Activated T-cell treated with anti-CD3 and anti-CD28 coated beads for 48 hours (primary cell): ENCODE results near the gene HOOK2.
A peak's percentile ranks its signal among the peaks of the same experiment; 100 is the strongest.
"Not testable (repeated sequence)": the region's sequence is repeated elsewhere in the genome, so short reads cannot be mapped to it uniquely, and the experiment has no call there.

Experiments used
- DNase-seq: peaks from one replicate; pipeline ENCODE4 v3.0.0-alpha.2; 2020; ENCODE audit warnings: low read depth

HOOK2 gene, protein sequence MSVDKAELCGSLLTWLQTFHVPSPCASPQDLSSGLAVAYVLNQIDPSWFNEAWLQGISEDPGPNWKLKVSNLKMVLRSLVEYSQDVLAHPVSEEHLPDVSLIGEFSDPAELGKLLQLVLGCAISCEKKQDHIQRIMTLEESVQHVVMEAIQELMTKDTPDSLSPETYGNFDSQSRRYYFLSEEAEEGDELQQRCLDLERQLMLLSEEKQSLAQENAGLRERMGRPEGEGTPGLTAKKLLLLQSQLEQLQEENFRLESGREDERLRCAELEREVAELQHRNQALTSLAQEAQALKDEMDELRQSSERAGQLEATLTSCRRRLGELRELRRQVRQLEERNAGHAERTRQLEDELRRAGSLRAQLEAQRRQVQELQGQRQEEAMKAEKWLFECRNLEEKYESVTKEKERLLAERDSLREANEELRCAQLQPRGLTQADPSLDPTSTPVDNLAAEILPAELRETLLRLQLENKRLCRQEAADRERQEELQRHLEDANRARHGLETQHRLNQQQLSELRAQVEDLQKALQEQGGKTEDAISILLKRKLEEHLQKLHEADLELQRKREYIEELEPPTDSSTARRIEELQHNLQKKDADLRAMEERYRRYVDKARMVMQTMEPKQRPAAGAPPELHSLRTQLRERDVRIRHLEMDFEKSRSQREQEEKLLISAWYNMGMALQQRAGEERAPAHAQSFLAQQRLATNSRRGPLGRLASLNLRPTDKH

DNA sequence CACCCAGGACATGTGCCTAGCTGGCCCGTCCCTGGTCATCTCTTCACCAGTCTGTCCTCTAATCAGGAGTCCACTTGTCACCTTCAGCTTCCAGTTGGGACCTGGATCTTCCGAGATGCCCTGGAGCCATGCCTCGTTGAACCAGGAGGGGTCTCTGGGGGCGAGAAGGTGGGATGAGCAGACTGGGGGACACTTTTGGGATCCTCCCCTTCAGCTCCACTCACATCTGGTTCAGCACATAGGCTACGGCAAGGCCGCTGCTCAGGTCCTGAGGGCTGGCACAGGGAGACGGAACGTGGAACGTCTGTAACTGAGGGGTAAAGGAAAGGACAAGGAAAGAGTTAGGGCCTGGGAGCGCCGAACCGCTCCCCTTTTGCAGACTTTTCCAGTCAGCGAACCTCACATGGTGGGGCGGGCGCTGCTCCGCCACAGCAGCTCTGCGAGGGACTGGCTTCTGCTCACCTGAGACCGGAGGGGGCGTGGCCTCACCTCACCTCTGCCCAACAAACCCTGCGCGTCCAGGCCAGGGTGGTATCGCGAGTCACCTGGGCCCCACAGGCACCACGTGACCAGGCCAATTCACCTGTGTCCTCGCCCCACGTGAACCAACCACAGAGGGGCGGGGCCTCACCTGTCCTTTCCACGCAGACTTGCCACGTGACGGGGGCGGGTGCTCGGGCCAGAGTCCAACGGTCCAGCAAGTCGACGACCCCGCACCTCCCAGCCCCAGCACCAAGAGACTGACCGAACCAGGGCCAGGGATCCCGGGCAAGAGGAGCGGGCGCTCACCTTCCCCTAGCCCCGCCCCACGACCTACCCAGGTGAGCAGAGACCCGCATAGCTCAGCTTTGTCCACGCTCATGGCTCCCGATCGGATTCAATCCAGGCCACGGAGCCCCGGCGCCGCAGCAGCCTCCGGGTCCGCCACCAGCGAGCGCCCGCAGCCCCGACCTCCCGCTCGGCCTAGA, at the start of gene HOOK2:
Gene HOOK2 (minus strand): TSS at position 965 of the 968 bp plus-strand sequence. CDS start 103 bp downstream, at position 862.
- no peak for DNase-seq

DNA sequence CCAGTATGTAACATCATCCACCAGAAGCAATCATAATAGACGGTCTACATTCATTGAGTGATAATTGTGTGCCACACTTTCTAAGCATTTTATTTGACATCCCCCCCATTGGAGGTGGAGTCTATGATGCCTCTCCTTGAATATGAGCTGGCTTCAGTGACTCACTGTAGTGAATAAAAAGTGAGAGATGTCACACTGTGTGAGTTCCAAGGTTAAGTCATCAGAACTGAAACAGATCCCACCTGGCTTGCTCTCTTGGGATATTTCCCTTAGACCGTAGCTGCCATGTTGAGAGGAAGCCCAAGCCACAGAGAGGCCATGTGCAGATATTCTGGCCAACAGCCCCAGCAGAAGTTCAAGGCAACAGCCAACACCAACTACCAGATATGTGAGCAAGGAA, 46.4 kb upstream of the HOOK2 start:
- no peak for DNase-seq

DNA sequence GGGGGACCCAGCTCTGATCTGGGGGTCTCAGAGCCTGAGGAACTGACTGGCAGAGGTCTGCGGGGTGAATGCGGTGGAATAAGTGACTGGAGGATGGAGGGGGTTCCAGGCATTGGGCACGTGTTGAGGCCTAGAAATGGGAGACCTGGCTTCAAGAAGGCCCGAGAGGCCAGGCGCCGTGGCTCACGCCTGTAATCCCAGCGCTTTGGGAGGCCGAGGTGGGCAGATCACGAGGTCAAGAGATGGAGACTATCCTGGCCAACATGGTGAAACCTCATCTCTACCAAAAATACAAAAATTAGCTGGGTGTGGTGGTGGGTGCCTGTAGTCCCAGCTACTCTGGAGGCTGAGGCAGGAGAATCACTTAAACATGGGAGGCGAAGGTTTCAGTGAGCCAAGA, 42.5 kb upstream of the HOOK2 start:
- DNase-seq: not testable (repeated sequence)

DNA sequence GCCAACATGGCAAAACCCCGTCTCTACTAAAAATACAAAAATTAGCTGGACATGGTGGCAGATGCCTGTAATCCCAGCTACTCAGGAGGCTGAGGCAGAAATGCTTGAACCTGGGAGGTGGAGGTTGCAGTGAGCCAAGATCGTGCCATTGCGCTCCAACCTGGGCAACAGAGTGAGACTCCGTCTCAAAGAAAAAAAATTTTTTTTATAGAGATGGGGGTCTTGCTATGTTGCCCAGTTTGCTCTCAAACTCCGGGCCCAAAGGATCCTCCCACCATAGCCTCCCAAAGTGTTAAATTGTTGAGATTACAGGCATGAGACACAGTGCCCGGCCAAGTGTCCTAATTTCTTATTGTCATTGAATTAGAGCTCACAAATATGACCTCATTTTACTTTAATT, 41.8 kb upstream of the HOOK2 start:
- not testable (repeated sequence) for DNase-seq

DNA sequence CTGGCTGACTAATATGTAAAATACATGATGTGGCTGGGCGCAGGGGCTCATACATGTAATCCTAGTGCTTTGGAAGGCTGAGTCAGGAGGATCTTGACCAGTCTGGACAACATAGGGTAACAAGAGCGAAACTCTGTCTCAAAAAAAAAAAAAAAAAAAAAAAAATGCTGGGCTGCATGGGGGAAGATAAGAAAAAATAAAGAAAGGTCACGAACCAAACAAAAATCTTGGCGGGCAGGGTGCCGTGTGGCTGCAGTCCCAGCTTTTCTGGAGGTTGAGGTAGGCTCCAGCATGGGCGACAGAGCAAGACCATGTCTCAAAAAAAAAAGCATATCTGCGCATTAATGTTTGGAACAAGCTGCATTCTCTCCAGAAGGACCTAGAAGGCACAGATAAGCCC, 39.7 kb upstream of the HOOK2 start:
- no peak for DNase-seq

DNA sequence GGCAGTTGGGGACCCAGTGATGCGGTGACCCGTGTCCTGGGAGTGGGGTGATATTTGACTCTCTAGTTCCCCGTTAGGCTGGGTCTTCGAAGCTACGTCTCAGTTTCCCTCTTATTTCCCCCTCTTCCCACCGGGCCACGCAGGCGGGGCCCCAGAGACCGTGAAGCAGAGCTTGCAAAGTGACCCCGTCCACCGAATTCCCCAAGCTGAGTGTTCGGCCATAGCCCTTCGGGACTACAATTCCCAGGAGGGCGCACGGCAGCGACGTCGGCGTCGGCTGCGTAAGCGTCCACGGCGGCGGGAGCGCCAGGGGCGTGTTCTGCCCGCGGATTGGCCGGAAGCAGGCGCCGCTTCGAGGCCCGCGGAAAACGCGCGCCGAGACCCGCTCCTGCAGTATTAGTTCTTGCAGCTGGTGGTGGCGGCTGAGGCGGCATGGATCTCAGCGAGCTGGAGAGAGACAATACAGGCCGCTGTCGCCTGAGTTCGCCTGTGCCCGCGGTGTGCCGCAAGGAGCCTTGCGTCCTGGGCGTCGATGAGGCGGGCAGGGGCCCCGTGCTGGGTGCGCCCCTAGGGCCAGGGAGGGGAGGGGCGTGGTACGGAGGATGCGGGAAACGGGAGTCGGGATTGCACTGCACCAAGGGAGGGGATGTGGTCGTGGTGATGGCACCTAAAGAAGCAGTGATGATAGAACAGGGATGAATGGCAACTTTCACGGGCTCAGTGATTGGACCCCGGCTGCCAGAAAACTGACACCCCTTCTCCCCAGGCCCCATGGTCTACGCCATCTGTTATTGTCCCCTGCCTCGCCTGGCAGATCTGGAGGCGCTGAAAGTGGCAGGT, 31.1 kb upstream of the HOOK2 start, which contains the start of gene RNASEH2A:
Gene RNASEH2A (plus strand): TSS at position 343 of the 840 bp plus-strand sequence. CDS start 90 bp downstream, at position 433.
- DNase-seq: peak; percentile 89

DNA sequence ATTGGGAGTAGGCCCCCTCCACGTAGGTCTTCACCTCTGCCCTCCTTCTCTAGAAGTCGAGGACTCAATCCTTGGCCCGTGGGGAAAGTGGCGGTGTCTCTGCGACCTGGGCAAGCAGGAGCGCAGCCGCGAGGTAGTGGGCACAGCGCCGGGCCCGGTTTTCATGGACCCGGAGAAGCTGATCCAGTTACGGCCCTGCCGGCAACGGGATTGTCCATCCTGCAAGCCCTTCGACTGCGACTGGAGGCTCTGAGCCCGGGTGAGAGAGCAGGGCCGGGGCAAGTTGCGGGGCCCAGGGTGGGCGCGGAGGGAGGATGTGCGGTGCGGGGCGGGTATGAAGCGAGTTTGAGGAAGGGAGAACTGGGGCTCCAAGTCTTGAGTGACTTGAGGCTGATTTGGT, 28.7 kb upstream of the HOOK2 start:
- DNase-seq: no peak

DNA sequence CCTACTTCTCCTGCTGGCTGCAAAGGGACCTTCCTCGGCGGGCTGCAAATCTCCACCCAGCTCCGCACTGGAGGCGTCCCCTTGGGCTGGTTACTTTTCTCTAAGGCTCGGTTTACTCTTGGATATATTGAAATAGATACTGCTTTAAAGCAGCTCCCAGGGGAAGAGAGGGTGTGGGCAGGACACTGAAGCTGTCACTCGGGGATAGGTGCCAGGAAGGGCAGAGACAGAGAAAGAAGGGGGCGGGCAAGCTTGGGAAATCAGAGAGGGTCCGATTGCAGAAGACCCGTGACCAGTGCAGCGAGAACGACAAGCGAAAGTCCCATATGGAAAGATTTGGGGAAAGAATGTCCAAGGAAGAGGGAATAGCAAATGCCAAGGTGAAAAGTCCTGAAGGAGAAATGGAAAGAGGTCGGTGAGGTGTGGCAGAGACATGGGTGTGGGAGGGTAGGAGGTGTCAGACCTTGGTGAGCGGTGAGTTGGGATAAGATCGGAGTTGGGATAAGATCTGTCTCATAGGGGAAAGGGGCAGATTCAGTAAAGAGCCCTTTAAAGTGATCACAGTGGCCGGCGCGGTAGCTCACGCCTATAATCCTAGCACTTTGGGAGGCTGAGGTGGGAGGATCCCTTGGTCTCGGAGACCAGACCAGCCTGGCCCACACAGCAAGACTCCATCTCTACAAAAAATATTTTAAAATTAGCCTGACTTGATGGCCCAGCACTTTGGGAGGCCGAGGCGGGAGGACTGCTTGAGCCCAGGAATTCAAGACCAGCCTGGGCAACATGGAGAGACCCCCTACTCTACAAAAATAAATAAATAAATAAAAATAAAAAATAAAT, 27.1 kb upstream of the HOOK2 start:
- no peak for DNase-seq

DNA sequence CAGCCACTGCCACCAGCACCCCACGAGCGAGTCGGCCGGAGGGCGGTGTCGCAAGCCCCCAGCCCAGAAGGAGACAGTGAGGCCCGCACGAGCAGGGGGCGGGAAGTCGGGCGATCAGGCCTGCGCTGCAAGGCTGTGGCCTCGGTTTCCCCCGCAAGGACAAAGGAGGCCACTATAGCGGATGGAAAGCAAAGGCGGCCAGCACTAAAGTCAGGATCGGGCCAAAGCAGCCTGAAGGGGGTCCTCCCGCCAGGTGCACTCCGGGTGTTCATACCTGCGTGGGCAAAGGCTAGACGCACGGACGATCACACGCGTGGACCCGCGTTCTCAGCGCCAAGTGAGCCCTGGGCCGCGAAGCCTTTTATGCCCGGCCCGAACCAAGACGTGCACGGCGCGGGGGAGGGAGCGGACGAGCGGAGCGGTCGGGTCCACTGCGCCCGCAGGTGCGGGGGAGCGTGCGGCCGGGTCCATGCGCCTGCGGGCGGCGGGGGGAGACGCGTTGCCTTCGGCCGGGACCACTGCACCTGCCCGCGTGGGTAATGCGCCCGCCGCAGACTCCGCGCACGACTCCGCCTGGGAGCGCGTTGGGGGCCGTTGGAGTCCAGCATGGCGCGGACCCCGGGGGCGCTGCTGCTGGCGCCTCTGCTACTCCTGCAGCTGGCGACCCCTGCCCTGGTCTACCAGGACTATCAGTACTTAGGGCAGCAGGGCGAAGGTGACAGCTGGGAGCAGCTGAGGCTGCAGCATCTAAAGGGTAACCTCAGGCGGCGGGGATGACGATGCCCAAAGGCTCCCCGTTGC, 26.3 kb upstream of the HOOK2 start, which contains the start of the genes PRDX2 and THSD8:
Gene PRDX2 (minus strand): TSS at position 335 of the 801 bp plus-strand sequence. CDS start 539 bp downstream, outside the sequence.
Gene THSD8 (plus strand): TSS at position 604 of the 801 bp plus-strand sequence. CDS start 3 bp downstream, at position 607.
- peak; percentile 81 for DNase-seq

DNA sequence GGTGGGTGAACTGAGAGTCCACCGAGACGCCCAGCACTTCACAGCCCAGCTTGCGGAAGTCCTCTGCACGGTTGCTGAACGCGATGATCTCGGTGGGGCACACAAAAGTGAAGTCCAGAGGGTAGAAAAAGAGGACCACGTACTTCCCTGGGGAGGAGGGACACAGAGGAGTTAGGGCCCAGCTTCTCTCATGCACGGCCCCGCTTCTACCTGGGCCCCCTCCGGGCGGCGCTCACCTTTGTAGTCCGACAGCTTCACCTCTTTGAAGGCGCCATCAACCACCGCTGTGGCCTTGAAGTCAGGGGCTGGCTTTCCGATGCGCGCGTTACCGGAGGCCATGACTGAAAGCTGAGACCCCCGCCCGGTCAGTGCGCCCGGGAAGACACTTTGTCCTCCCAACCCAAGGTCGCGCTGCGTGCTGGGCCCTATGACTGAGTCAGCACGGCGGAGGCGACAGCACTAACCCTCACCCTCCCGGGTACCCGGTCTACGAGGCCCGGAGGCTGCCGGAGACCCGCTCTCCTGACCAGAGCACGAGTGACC, 25.6 kb upstream of the HOOK2 start:
- DNase-seq: no peak

DNA sequence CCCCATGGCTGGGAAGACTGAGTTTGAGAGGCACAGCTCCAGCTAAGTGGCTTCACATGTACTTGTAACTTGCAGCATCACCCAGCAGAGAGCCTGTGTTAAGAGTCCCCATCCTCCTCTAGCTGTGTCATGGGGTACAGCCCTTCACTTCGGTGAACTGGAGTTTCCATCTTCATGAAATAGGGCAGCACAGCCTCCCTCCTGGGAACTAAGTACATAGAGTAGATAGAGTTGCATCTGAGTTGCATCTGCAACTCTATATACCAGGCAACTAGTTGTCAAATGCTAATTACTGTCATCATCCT, 25.1 kb upstream of the HOOK2 start:
- DNase-seq: no peak

DNA sequence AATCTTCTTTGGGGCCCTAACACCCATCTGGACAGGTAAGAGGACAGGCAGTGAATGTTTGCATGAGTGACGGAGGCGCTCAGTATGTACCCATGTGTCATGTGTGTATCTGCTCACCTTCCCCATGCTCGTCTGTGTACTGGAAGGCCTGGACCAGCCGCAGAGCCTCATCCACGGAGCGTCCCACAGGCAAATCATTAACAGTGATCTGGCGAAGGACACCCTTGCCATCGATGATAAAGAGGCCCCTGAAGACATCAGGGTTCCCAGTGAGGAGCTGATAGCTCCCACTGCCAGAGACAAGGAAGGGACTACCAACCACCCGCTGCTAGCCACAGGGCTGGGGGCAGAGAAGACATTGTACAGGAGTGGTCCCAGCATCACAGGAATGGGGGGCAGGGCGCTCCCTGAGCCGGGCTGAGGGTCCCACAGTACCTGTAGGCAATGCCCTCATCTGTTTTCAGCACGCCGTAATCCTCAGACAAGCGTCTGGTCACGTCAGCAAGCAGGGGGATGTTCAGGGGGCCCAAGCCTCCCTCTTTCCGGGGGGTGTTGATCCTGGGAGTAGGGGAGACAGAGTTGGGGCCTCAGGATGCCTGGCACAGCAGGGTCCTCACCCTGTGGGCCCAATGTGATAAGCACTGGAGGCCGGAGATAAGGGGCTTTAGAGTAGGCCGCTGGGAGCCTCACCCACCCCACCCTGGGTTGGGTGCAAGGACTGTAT, 24.6 kb upstream of the HOOK2 start:
- no peak for DNase-seq

DNA sequence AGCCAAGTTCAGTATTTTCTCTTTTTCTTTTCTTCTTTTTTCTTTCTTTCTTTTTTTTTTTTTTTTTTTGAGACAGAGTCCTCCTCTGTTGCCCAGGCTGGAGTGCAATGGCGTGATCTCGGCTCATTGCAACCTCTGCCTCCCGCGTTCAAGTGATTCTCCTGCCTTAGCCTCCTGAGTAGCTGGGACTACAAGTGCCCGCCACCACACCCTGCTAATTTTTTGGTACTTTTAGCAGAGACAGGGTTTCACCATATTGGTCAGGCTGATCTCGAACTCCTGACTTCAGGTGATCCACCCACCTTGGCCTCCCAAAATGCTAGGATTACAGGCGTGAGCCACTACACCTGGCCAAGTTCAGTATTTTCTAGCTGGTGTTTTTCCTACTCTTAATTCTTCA, 22.3 kb upstream of the HOOK2 start:
- not testable (repeated sequence) for DNase-seq

DNA sequence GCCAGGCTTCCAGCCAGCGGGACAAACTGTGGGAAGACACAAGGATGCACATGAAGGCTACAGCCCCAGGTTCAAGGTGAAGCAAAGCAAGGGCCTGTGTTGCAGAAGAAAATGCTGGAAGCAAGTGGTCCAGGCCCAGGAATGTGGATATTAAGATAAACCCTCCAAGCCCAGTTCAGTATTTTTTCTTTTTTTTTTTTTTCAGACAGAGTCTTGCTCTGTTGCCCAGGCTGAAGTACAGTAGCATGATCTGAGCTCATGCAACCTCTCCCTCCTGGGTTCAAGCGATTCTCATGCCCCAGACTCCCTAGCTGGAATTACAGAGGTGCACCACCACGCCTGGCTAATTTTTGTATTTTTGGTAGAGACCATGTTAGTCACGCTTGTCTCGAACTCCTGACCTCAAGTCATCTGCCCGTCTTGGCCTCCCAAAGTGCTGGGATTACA, 21.8 kb upstream of the HOOK2 start:
- DNase-seq: no peak

DNA sequence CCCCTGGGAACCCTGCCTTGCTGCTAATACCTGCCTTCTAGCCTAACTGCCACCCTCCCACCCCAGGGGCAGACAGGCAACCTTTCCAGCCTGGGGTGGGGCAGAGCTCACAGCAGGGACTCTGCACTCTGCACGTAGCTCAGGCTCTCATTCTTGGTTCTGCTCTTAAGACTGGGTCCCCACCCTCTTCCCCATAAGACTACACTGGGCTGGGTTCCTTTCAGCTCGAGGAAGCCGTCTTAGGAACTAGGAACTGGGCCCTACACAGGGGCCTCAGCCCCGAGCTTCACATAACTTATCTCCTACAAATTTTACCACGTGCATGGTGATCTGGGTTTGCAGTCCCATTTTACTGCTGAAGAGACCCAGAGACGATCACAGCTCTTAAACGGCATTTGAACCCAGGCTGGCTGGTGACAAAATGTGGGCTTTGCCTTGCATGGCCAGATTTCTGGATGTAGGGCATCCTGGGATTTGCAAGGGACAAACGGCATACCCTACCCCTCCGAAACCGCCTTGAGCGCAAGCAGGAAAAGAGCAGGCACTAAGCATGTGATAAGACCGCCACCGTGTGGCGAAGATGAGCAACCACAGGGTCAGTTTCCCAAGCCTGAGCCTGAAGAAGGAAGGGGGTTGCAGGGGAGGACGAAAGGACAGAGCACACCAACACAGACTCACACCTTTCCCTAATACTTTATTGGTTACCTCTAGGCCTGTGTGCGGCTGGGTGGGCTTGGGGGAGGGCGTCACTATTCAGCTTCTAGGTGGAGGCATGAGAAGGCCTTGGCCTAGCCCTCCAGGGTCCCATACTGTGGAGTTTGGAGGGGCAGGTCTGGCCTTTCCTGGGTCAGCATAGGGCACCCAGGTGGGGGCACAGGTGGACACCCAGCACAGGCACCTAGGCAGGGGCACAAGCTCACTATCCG, 21.1 kb upstream of the HOOK2 start:
- DNase-seq: peak; percentile 65

DNA sequence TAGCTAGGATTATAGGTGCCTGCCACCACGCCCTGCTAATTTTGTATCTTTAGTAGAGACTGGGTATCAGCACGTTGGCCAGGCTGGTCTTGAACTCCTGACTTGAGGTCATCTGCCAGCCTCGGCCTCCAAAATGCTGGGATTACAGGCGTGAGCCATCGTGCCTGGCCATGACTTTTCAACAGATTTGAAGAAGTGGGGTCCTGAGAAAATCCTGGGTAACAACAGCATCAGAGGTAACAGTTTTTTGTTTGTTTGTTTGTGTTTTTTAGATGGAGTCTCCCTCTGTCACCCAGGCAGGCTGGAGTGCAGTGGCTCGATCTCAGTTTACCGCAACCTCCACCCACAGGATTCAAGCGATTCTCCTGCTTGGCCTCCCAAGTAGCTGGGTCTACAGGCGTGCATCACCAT, 19.6 kb upstream of the HOOK2 start:
- no peak for DNase-seq
